Stimulated activated CD8-positive, alpha-beta memory T cell treated with anti-CD3 and anti-CD28 coated beads, Interleukin-12 subunit alpha, Interleukin-12 subunit beta, amount 100 ng/mL, for 1 hour (primary cell): ENCODE results near the gene PLD5.
"Not testable (repeated sequence)": the region's sequence is repeated elsewhere in the genome, so short reads cannot be mapped to it uniquely, and the experiment has no call there.

Experiments used
- DNase-seq: peaks from one replicate; pipeline ENCODE4 v3.0.0-alpha.2; 2020; ENCODE audit warnings: low read depth

The PLD5 gene

DNA sequence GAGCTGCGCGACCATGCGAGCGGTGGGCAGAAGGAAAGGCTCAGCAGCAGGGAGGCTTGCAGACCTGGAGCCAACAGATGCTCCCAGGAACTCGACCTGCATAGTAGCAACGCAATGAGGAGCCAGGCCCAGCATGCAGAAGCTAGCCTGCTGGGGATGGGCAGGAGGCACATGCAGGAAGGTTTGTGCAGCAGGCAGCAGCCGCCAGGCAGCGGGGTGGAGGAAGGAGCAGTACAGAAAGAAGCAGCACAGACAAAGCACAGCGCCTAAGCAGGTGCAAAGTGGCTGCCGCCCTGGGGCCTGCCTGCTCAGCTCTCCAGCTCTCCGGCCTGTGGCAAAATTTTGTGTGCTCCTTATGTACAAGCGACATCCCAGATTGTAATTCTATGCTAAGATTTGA lies 312.1 kb downstream of the PLD5 start:
- no peak for DNase-seq

DNA sequence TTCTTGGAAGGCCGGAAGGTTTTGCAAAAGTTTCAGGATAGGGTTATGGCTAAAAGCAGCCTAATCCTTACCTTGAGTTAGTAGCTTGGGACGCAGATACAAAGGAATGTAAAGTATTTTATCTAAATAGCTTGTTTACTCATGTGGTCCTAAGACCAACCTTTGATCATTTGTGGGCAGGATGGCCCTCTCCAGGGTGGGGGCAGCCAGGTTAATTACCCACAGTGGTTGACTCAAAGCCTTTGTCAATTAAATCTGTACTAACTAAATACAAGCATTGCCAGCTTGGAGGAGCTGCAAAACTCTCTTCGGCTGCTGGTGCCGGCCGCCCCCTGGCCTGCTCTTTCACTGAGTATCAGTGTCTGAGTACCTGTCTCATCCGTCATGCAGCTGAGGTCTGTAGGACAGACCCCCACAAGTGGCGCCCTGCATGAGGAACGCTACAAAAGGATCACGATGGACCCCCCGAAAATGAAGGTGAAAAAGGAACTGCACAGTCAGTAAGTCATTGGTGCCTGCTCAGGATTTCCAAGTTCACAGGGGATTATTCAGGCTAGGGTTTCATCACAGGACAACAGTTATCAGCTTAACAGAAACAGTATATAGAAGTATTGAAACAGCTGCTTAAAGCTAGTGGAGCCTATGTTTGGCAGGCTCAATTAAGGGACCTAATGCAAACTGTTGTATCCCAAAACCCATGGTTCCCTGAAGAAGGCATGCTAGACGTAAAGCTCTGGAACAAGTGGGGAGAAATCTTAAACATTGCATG lies 313.1 kb downstream of the PLD5 start:
- no peak for DNase-seq

DNA sequence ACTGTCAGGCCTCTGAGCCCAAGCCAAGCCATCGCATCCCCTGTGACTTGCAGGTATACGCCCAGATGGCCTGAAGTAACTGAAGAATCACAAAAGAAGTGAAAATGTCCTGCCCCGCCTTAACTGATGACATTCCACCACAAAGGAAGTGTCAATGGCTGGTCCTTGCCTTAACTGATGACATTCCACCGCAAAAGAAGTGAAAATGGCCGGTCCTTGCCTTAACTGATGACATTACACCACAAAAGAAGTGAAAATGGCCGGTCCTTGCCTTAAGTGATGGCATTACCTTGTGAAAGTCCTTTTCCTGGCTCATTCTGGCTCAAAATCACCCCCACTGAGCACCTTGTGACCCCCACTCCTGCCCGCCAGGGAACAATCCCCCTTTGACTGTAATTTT lies 314.2 kb downstream of the PLD5 start:
- DNase-seq, result not testable (repeated sequence)

DNA sequence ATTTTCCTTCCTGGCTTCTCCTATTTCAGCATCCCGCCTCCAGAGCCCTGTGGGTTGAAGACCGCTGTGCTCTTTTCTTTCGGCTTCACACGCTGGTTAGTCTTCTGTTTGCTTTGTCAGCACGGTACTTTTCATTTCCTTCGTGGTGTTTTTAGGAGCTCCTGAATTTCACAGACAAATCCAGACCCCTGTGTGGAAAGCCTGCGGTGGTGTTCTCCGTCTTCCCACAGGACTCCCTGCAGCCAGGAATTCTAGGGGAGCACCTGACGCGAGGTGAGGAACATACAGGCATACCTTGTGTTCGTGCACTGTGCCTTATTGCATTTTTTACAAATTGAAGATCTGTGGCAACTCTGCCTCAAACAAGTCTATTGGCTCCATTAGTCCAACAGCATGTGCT lies 315.4 kb downstream of the PLD5 start:
- DNase-seq, result no peak

DNA sequence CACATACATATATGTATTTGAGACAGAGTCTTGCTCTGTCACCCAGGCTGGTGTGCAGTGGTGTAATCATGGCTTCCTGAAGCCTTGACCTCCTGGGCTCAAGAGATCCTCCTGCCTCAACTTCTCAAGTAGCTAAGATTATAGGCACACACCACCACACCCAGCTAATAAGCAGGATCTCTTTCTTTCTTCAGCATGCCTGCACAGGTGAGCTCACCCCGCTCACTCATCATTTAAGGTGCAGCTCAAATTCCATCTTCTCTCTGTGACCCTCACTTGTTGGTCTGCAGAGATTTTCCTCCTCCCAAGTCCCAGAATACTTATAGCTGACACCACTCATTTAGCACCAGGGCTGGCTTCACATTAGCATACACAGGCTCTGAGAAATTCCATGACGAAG lies 316.5 kb downstream of the PLD5 start:
- no peak for DNase-seq

DNA sequence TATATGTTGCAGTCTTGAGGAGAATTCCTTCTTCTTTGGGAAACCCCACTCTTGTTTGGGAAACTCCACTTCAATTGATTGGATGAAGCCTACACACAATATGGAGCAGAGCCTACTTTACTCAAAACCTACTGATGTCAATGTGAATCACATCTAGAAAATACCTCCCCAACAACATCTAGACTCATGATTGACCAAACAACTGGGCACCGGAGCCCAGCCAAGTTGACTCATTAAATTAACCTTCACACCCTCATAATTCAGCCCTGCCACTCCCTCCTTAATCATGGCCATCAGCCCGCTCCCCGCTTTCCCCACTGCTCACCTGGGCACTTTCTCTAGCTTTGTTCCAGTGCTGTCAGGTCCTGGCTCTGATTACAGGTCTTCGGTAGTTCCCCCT lies 317.5 kb downstream of the PLD5 start:
- DNase-seq, result no peak

DNA sequence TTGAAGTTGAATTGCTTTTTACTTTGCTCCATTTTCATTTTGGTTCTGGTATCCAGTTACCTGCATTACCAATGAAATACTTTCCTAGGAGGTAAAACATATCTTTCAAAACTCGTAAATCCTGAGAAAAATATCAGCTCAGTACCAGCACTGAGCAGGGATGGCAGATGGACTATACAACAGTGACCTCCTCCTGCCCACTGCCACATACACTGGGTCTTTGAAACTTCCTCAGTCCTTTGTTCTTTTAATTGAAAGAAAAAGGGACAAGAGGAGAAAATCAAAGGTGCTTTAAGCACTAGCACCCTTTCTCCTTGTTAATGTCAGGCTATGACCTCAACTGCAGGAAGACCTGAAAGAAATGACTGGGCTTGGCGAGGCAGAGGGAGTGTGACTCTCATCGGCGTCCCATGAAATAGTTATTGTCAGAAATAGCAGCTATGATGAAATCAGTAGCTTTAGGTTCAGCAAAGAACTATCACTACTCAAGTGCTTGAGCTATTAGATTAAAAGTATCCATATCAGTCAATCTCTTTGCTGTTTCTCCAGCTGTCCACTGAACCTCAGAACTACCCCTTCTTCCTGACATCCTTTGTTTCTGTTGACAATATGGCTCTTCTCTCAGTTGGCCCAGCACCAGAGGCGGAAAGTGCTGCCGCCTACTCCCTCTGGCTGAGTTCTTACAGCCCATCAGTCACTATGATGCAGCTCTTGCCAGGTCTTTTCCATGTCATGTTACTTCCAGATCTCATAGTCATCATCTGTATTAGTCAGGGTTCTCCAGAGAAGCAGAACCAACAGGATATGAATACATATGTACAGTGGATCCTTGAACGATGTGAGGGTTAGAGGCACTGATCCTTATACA lies 318.6 kb downstream of the PLD5 start:
- DNase-seq, result no peak

DNA sequence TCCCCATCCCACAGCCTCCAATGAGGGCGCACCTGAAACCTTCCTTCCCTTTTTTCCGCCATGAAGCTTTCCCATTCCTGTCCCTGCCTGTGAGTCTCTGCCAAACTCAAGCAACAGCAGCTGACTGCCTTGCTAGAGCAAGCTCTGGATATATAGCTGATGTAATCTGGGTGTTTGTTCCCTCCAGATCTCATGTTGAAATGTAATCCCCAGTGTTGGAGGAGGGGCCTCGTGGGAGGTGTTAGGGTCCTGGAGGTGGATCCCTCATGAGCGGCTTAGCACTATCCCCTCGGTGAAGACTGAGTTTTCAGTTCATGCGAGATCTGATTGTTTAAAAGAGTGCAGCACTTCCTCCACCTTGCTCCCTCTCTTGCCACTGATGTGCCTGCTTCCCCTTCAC lies 321.2 kb downstream of the PLD5 start:
- DNase-seq, result no peak

DNA sequence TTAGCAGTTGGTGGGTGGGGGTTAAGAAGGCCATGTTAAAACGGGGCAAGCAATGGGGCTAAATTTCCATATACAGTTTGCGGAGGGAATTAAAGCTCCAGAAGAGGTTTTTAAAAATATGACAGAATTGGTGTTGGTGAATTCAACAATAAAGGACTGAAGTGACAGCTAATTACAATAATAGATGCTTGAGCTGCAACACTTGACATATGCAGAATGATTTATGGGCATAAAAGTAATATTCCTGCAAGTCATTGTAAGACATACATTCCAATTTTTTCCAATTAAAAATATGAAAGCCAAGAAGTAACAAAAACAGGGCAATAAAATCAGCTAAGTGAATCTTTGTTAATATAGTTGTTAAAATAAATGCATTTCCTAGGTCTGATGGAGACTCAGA lies 323.4 kb downstream of the PLD5 start:
- DNase-seq, result no peak

DNA sequence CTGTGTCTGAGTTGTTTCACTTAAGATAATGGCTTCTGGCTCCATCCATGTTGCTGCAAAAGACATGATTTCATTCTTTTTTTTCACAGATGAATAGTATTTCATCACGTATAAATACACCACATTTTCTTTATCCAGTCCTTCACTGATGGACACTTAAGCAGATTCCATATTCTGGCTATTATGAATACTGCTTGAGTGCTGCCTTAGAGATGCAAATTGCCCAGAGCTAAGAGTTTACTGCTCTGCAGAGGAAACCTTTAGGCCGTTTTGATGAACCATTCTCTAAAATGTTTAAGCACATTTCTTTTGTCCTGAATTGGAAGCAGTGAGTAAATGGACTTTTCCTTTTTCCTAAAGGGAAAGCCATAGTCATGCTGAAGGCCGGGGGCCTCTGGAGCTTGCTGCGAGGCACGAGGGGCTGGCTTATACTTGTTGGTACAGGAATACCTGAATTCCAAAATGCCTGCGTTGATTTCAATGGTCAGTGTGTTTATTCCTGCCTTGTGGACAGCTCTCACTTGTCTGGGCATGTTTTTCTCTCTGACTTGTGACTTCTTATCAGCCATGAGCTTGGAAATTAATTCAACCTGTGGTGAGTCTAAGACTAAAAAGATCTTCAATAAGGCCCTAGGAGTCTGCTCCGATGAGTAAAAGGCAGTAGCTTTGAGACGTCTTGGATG lies 324.6 kb downstream of the PLD5 start:
- DNase-seq, result no peak

DNA sequence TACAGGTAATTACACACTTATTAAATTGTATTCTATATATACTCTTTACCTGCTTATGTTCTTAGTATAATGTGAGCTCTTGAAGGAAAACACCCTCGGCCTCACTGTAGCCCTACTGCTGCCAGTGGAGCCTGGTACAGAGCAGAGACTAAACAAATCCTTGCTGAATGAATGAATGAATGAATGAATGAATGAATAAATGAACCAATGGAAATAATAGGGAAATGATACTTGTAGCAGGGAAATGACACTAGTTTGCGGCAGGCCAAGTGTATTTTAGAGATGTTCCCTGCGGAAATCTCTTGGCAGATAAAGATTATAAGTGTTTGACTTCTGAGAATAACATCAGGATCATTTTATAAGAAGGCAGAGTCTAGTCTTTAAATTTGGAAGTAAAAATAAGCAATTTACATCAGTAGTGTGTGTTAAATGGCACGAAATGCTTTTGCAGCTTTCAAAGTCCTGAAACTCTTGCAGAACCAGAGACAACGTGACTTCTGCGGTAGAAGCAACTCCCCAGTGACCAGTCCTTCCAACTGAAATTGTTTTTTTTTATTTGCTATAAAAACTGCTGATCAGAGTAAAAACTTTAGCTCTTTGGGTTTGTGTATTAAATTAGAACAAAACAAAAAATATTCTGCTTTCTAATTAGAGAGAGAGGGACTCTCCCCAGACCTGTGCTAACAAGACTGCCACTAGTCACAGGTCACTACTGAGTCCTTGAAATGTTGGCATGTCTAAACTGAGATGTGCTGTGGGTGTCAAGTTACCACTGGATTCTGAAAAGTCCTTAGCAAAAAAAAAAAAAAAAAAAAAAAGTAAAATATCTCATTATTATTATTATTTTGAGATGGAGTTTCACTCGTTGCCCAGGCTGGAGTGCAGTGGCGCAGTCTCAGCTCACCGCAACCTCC lies 326.3 kb downstream of the PLD5 start:
- DNase-seq, result no peak

DNA sequence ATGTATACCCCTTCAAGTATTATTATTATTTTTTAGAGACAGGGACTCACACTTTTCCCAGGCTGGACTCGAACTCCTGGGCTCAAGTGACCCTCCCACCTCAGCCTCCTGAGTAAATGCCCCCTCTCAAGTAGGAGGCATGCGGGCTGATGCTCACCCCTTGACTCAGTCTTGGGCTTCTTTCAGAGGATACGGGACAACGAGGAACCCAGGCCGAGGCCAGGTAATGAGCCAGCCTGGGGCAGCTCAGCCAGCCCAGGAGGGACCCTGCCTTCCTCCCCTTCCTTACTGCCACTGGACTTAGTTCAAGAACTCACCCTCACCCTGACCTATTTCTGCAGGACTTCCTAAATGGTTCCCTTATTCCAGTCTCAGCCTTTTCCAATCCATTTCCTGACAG lies 327.6 kb downstream of the PLD5 start:
- DNase-seq, result no peak

DNA sequence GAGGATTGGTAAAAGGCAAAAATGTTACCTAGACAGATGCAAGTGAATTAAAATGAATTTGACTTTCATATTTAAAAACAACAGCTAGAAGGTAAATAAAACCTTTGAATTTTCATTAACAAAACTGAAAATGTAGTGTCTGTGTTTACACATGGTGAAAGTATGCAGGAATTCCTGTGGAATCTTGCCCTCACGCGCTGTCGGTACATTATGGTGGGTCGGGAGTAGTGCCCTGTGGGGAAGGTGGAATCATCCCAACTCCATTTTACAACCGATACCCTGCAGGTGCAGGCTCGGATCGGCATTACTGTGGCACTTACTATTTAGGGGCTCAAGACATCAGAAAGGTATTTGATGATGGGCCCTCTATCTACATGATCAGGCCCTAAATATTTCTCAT lies 328.4 kb downstream of the PLD5 start:
- no peak for DNase-seq

DNA sequence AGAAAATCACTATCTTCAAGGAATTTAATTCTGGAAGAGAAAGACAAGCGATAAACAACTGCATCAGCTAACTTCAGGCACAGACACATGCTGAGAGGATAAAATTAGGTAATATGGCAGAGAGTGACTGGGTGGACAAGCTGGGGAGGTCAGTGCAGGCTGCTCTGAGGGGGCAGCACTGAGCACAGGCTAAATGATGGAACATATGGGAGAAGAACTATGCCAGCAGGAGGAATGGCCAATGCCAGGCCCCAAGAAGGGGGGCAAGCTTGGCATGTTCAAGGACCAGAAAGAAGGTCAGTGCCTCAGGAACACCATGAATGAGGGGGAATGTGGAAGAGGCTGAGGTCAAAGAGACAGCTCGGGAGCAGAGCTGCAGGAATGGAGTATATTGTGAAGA lies 334.9 kb downstream of the PLD5 start:
- no peak for DNase-seq

DNA sequence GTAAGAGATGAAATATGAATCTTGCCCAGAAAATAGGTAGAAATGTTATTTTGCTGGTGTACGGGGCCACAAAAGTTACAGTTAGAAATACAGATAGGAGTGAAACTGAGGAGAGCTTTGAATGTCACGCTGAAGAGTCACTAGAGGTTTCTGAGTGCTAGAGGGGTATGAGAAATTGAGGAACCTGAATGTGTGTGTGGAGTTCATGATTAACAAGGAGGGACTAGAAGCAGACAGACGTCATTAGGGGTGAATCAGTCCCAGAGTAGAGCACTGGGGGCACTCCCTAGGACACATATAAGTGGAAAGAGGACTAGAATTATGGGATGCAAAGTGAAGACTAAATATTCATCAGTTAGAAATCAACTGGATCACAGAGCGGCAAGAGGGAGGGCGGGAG lies 336.7 kb downstream of the PLD5 start:
- DNase-seq, result no peak

DNA sequence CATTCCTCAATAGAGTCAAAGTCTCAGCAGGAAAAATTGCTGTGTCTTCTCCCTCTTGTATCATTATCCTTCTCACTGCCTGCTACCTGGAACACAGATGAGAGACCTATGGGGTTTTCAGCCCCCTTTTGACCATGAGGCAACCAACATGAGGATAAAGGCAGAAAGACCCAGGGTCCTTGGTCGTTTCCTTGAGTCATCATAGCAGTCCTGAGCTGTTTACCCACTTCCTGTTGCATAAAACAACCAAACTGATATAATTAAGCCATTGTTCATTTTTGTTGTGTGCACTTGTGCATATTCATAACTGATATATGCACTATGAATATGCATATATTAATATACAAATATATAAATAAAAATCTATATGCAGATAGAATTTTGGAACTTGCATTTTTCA lies 337.3 kb downstream of the PLD5 start:
- DNase-seq, result no peak

DNA sequence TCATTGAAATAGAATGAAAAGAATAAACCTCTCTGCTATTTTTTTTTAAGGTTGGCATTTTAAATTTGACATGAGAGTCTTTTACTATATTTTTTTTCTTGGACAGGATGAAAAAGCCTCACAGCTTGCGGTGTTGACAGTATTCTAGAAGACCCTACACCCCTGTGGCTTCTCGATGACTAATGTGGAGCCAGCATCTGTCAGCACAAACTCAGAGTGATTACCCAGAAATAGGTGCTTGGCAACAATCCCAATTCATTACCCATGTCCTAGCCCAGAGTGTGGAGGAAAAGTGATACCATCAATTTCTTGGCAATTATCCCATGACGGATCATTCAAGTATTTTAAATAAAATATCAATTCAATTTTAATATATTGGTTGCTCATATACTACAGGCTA lies 338.8 kb downstream of the PLD5 start:
- DNase-seq, result no peak

DNA sequence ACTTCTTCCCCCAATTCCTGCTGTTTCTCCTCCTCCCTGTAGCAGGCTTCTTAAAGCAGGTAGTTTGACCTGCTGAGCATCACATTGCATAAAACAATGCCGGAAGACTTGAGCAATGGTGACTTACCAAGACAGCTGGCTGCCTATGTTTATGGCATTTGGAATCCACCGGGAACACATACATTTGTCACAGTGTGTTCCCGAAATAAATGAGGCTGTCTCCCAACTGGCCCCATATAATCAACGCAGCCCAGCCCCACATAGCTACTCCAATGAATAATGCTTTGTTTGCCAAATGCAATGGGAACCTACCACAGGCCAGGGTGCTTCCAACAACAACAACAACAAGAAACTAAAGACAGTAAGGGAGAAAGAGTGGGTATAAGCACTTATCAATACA lies 339.5 kb downstream of the PLD5 start:
- no peak for DNase-seq

DNA sequence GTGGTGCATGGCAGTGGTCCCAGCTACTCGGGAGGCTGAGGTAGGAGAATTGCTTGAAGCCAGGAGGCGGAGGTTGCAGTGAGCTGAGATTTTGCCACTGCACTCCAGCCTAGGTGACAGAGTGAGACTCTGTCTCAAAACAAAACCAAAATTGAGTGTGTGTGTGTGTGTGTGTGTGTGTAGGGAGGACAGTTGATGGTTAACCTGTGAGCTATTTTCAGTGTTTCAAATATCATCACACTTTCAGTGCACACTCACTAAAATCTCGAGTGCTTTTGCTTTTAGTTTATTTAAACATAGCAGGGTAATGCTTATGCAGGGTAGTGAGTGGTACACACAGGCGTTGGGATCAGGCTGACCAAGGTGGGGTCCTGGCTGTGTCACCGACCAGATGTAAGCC lies 344.7 kb downstream of the PLD5 start:
- not testable (repeated sequence) for DNase-seq

DNA sequence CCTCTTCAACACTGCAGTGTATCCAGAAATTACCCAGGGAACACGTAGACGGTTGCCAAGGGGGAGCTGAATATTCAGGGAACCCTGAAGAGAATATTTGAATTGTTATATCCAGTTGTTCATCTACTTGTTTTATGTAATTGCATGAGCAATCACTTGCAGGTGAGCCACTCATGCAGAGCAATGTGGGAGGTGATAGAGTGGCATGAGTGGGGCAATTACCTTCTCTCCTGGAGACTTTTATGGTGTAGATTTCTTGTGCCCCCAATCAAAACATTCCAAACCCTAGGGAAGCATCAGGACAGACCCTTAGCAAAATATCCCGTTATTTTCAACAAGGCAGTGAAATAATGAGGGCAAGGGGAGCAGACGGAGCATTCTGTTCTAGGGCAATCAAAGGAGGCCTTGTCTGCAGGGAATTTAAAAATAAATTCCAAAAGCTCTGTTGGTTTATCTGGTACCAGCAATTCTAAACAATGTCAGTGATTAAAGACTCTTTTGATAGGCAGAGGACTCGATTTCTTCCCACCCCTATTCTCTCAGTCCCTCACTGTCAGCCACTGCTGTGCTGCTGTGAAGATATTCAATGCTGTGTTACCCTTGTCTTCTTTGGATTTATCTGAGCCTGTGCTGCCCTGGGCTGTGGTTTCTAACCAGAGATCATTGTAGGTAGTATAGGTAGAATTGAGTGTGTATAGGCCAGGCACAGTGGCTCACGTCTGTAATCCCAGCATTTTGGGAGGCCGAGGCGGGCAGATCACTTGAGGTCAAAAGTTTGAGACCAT lies 345.4 kb downstream of the PLD5 start:
- DNase-seq, result no peak

DNA sequence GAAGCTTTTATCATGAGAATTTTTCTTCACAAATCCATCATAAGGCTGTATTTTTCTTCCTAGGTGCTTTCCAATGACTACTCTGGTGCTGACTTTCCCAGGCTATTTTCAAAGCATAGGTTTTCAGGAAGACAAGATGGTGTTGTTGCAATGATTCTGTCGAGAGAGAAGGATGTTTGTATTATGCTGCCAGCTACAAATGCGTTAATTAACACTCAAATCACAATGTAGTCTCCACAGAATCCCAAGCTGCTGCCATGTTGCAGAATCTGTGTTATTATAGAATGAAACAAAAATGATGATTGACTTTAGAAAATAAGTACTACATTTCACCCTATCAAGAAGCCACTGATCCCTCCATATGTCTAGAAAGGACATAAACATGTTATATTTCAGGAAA lies 346.1 kb downstream of the PLD5 start:
- DNase-seq, result no peak
